PFSK-1 (cell line): ENCODE results near the gene PC.

Source experiments
- FOXP2 ChIP-seq: optimal IDR thresholded peaks from 2 replicates; pipeline ENCODE3; 2011; ENCODE audit warnings: borderline replicate concordance, control low read depth, inconsistent platforms; ENCODE audit not compliant: insufficient read depth; ENCODE audit errors: extremely low read length, extremely low read depth
- POLR2AphosphoS5 ChIP-seq: IDR thresholded peaks from 2 replicates; pipeline ENCODE4 v1.6.1; 2012; ENCODE audit warnings: low read depth, mild to moderate bottlenecking, control low read depth, low read length, moderate library complexity
- SIN3A ChIP-seq: IDR thresholded peaks from 2 replicates; pipeline ENCODE4 v1.6.1; 2012; ENCODE audit warnings: mild to moderate bottlenecking, low read length, moderate library complexity, borderline replicate concordance; ENCODE audit not compliant: insufficient read depth
- TAF1 ChIP-seq: IDR thresholded peaks from 2 replicates; pipeline ENCODE4 v1.6.1; 2012; ENCODE audit warnings: low read length, control low read depth, borderline replicate concordance; ENCODE audit not compliant: insufficient read depth
- TF ChIP-seq, protein P1 (sequence below), 2 experiments: IDR thresholded peaks; 2 replicates each; pipeline versions ENCODE4 v1.6.1 to v1.8.0; 2011 to 2012; ENCODE audit warnings: low read depth in 2 of 2, low read length in 2 of 2, control low read depth in 1 of 2, inconsistent platforms in 1 of 2, mild to moderate bottlenecking in 1 of 2, moderate library complexity in 1 of 2; ENCODE audit not compliant: insufficient read depth in 1 of 2

The PC gene

DNA sequence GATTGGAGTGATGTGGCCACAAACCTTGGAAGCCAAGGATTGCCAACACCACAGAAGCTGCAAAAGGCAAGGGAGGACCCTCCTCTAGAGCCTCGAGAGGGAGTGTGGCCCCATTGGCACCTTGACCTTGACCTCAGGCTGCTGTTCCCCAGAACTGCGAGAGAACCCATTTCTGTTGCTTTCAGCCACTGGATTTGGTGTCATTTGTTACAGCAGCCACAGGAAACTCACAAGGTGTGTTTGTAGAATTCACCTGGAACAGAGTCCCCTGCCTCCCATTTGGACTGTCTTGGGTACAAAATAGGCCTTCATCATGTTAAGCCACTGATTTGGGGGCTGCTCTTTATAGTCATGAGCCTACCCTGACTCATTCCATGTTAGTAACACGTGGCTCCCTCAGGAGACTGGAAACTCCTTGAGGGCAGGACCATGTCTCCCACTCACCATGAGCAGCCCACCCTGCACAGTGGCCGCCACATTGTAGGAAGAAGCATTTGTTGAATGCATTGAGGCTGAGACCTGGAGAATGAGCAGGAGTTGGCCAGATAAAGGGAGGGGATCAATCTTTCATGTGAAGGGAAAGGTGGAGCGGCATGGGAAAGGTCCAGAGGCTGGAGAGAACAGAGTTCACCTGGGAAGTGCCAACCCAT is 25.2 kb upstream of the PC start:
- no peak for TF ChIP-seq TAF1
- no peak for TF ChIP-seq POLR2AphosphoS5
- TF ChIP-seq, protein P1, sequence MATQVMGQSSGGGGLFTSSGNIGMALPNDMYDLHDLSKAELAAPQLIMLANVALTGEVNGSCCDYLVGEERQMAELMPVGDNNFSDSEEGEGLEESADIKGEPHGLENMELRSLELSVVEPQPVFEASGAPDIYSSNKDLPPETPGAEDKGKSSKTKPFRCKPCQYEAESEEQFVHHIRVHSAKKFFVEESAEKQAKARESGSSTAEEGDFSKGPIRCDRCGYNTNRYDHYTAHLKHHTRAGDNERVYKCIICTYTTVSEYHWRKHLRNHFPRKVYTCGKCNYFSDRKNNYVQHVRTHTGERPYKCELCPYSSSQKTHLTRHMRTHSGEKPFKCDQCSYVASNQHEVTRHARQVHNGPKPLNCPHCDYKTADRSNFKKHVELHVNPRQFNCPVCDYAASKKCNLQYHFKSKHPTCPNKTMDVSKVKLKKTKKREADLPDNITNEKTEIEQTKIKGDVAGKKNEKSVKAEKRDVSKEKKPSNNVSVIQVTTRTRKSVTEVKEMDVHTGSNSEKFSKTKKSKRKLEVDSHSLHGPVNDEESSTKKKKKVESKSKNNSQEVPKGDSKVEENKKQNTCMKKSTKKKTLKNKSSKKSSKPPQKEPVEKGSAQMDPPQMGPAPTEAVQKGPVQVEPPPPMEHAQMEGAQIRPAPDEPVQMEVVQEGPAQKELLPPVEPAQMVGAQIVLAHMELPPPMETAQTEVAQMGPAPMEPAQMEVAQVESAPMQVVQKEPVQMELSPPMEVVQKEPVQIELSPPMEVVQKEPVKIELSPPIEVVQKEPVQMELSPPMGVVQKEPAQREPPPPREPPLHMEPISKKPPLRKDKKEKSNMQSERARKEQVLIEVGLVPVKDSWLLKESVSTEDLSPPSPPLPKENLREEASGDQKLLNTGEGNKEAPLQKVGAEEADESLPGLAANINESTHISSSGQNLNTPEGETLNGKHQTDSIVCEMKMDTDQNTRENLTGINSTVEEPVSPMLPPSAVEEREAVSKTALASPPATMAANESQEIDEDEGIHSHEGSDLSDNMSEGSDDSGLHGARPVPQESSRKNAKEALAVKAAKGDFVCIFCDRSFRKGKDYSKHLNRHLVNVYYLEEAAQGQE (IDR thresholded peaks at IDR 0.05; ENCODE audit: insufficient read depth in 1 of 2, low read depth in 2 of 2, low read length in 2 of 2), result no peak
- TF ChIP-seq FOXP2, result no peak
- no peak for TF ChIP-seq SIN3A

DNA sequence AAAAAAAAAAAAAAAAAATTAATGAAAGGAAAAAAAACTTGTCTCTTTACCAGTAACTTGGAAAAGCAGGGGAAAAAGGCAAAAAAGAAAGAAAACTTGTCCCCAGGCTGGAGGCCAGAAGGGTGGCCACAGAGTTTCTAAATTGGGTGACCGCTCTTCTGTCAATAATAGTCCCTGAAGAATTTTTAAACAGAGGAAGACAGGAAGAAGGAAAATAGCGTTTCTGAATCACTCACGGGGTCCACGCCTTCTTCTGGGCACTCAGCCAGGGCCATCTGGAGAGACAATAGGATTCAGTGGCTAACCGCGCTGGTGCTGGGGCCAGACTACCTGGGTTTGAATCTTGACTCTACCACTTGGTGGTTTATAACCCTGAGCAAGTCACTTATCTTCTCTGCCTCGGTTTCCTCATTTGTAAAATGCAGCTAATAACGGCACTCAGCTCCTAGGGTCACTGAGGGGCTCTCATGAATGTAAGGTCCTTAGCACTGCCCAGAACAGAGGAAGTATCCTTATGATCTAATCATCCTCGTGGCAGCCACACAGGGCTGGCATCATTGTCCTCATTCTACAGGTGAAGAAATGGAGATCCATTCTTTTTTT is 23.9 kb upstream of the PC start:
- TF ChIP-seq, protein P1 (IDR thresholded peaks at IDR 0.05; ENCODE audit: insufficient read depth in 1 of 2, low read depth in 2 of 2, low read length in 2 of 2), result no peak
- no peak for TF ChIP-seq FOXP2
- no peak for TF ChIP-seq SIN3A
- no peak for TF ChIP-seq POLR2AphosphoS5
- TF ChIP-seq TAF1, result no peak

DNA sequence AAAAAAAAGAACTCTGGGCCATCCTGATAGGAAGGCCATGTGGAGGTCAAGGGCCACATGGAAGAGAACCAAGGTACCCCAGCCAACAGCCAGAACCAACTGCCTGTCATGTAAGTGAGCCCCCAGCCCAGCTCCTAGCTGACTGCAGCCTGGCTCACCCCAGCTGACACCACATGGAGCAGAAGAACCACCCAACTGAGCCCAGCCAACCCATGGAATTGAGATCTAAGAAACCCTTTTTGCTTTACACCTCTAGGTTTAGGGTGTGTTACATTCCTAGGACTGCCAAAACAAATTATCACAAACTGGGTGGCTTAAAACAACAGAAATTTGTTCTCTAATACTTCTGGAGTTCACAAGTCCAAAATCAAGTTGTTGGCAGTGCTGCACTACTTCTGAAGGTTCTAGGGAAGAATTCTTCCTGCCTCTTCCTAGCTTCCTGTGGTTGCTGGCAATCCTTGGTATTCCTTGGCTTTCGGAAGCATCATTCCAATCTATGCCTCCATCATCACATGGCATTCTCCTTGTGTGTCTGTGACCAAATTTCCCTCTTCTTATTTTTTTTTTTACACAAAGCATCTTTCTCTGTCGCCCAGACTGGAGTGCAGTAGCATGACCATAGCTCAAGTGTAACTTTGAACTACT is 21.3 kb upstream of the PC start:
- TF ChIP-seq POLR2AphosphoS5 (no peak), SIN3A (no peak), TAF1 (no peak), FOXP2 (no peak)
- TF ChIP-seq, protein P1 (IDR thresholded peaks at IDR 0.05; ENCODE audit: insufficient read depth in 1 of 2, low read depth in 2 of 2, low read length in 2 of 2), result no peak

DNA sequence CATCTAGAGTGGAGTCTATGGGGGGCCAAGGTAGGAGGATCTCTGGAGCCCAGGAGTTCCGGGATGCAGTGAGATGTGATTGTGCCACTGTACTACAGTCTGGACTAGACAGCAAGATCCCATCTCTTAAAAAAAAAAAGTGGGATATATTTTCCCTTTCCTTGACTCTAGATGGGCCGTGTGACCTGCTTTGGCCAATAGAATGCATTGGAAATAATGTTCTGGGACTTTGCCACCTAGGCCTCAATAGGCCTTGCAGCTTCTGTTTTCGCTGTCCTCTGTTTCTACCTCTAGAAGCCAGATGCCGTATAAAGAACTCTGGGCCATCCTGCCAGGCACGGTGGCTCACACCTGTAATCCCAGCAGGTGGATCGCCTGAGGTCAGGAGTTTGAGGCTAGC is 20.5 kb upstream of the PC start:
- TF ChIP-seq, protein P1 (IDR thresholded peaks at IDR 0.05; ENCODE audit: insufficient read depth in 1 of 2, low read depth in 2 of 2, low read length in 2 of 2), result no peak
- no peak for TF ChIP-seq POLR2AphosphoS5
- TF ChIP-seq SIN3A, result no peak
- no peak for TF ChIP-seq FOXP2
- TF ChIP-seq TAF1, result no peak
